Skin of body (tissue), 2 donors: ENCODE results near the gene ADCYAP1R1. TPM values are rescaled to one million over a fixed set of nuclear protein-coding genes. Genes with fewer than 3 reads are reported as not detected.

Experiments
- DNase-seq: peaks from one replicate; lab custom pipeline; 2025; lab: John Stamatoyannopoulos, UW
- total RNA-seq: library from RNA; depleted of rRNA; stranded (reverse); fragments of >200 nt; gene quantifications from one replicate; pipeline ENCODE4 v1.2.3, GENCODE V29; 2014

ADCYAP1R1 gene
- total RNA-seq, 1 donor from 2014 or later = 3.9 TPM

GRCh38 chr7:31084226-31084625, 32.1 kb downstream of the ADCYAP1R1 start:
- no peak for DNase-seq

GRCh38 chr7:31087351-31087750, 35.2 kb downstream of the ADCYAP1R1 start:
- no peak for DNase-seq

- no peak for DNase-seq
Measured at GRCh38 chr7:31091924-31092434, 39.9 kb downstream of the ADCYAP1R1 start.

- DNase-seq = no peak
Measured at GRCh38 chr7:31092606-31093005, 40.5 kb downstream of the ADCYAP1R1 start.

DNA sequence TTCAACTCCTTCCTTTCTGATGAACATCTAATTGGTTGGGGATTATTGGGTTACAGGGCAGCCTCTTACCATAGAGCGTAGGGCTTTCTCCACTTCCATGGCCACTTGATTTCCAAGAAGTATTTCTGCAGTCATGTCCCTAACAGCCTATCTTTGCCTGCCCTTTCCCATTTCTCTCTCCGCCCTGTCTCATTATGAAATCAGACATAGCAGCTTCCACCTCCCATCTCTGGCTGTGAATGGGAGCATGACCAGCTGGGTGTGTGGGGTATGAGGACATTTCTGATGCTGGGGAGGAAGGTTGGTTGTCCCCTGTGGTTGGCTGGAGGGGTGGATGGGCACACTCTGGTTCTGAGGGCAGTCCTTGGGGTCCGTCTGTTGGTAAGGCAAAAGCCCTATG, 41.2 kb downstream of the ADCYAP1R1 start:
- DNase-seq = no peak

- DNase-seq = no peak
Measured at GRCh38 chr7:31094271-31094670, 42.2 kb downstream of the ADCYAP1R1 start.

DNA sequence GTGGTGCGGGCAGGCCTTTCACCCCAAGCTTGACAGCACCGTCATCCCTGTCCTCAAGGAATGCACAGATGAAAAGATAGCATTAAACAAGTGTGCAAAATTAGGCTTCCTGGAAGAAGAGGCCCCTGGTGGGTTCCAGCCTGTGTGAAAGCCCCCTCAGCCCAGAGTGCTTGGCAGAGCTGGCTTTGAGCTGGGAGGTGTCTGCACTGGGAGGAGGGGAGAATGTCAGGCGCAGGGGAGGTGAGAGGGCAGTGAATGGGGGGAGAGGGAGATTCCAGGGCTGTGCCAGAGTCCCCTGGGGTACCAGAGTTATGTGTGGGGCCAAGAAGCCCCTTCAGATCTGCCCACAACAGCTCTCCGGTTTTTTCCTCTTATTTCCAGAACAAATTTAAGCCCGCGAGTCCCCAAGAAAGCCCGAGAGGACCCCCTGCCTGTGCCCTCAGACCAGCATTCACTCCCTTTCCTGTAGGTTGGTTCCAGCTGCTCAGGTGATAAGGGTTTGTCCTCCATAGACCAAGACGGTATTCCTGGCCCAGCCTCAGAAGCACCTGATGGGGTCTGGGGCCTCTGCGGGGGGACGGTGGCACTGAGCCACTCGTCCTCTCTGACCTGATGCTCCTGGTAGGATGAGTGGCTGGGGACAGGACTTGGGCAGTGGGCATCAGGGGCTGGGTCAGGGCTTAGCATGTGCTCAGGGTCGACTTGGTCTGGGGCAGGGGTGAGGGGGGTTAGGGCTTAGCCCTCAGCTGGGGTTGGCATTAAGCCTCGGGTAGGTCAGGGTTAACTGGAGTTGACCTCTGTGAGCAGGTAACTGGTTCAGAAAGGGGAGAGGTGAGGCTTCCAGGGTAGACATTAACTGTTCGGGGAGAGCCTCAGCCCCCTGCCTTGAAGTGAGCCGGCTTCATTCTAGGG, 43.4 kb downstream of the ADCYAP1R1 start:
- DNase-seq = no peak

DNA sequence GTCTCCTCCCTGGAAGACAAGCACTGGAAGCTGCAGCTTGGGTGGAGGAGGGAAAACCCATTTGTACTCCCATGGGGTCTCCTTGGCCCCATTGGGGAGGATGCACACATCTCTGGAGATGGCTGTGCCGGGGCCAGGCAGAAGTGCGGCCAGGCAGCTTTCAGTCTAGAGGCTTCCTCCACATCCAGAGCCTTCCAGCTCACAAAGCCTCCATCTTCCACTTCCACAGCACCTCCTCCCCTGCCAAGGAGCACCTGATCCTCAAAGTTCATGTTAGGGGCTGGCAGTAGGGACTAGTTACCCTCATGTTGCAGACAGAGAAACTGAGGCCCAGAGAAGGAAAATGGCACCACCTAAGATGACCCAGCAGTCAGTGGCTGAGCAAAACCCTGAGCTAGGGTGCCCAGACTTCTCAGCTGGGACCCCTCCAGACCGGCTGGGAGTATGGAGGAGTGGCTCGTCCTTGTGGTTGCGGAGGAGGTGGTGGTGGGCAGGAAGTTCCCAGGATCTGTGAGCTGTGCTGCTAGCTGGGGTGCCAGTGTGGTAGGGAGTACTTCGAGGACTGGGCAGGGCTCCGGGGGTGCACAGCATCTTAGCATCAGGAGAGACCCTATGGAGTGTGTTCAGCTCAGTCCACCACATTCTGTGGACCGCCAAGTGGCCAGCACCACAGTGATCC, 44.2 kb downstream of the ADCYAP1R1 start:
- DNase-seq = no peak

DNA sequence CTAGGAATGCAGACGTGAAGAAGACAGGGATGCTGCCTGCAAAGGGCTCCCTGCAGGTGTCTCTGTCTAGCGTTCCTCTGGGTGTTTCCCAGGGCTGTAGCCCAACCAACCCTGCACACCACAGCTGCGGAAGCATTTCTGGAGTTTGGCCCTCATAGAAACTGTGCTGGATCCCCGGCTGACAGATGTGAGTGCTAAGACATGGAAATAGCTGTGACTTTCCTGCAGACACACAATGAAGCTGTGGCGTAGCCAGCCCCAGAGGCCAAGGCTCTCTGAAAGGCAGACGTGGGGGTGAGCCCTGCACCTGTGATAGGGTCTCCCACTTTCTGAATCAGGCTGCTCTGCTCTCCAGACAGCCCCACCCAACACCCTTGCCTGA, 44.8 kb downstream of the ADCYAP1R1 start:
- DNase-seq = no peak

DNA sequence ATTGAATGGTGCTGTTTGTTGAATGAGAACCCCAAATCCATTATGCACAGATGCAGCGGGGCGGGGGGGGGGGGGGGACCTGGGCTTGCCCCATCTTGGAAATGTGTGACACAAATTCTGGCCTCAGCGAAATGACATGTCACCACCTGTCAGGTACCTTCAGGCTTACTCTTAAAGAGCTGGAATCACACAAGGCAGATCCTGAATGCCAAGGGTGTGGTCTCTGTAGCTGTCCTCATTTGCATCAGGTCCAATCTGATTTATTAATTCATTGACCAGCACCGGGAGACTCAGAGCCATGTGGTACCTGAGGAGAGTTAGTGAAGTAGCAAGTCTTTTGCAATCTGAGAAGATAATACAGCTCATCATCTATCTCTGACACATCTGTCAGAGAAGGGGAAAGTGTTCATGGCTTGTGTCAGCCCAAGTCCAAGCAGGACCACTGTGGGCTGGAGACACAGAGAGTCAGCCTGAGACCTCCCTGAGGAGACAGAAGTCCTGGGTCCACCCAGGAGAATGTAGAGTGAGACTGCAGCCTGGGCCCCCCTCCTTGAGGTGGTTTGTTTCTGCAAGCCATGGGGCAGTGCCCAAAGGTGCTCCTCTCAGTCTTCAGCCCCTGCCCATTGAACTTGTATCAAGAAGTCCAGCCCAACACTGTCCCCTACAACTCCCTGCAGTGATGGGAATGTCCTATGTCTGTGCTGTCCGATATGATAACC, 46.7 kb downstream of the ADCYAP1R1 start:
- no peak for DNase-seq

DNA sequence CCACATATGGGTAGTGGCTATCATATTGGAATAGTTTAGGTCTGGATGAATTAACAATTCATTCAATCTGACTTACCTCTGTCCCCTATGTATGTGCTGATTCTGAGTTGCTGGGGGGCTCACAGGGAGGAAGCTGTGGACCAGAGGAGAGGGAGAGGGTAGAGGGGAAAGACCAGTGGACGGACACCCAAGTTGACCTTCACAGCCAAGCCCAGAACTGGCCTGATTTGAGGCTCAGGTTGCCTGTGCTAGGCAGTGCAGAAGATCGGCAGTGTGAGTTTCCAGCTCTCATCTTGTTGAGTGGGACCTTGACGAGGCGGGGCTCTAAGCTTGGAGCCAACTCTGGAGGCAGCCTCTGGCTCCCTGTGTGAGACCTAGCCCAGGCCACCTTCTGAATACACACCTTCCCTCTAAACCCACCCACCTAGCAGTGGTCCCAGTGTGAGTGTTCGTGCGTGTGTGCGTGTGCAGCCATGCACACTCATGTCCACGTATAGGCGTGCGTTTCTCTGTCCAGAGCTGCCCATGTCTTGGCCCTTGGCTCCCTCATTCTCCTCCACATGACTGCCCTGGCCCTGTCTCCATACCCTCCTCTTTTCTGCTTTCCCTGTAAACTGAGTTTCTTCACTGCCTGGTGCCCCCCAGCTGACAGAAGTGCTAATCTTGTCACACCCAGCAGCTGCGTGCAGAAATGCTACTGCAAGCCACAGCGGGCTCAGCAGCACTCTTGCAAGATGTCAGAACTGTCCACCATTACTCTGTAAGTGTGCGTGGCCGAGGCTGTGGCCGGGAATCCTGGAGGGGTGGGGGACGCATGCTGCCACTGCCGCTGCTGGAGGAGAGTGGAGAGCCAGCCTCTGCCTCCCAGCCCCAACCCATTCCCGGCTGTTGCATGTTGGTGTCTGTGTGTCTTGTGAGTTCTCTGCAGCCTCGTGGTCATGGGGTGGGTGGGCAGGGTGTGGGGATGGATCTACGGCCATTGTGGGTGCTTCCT, 47.6 kb downstream of the ADCYAP1R1 start:
- no peak for DNase-seq

DNA sequence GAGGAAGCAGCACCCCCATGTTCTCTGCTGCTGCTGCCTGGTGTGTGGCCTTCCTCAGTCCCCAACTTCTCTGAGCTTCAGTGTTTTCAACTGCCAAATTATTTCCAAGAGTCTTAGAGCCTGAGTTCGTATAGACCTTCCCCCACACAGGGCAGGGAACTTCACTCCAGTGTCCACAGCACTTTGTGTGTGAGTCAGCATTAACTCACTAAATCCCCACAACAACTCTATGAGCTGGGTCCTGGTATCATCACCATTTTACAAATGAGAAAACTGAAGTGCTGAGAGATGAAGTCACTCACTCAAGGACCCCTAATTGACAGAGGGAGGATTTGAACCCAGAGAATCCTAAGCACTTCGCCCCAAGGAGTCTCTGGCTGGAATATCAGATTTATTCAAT, 48.3 kb downstream of the ADCYAP1R1 start:
- DNase-seq = no peak

GRCh38 chr7:31100871-31101270, 48.8 kb downstream of the ADCYAP1R1 start:
- DNase-seq = no peak

DNA sequence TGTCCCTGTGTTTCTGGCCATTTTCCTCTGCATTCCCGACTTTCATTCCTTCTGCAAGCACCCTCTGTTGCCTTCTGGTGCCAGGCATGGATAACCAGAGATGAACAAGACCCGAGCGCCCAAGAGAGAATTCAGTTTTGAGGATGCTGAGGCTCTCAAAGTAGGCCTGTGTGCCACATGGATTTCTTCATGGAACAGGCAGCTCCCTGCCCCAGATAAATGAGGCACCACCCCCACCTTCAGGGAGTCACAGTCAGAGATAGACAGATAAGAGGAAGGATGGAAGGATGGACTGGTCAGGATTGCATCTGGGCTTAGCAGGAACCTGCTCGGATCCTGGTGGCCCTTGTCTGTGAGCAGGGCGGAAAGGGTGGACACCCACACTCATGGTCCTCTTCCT, 49.4 kb downstream of the ADCYAP1R1 start:
- no peak for DNase-seq

DNA sequence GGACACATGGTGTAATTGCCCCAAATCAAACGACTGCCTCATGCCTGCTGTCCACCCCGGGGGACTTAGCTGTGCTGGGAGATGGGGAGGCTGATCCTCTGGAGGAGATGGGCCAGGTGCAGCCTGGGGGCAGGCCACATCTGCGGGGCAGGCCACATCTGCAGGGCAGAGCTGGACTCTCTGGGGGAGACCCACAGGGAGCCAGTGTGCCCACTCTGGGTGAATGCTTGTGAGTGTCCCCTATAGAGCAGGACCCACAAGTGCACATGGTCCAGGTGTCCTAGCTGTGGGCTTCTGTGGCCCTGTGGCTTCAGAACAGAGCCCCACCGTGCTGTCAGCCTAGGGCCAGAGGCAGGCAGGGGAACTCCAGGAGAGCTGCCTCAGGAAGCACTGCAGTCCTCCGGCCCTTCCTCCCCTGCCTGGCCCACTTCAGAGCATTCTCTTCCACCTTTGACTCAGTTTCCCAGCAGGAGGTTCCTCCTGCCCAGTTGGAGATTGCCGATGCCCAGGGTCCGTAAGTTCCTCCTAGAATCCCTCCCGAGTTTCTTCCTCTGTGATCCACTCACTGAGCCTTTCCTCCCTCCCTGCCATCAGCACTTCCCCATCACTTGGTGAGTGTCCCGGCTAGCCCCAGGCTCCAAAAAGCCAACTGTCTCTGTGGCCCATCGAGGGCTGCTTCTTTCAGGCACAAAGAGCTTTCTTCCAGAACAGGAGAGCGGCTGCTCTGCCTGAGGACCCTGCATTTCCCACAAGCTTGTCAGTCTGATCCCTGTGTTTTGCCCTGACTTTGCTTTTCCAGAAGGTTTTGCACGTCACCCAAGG, 50.3 kb downstream of the ADCYAP1R1 start:
- DNase-seq = no peak

DNA sequence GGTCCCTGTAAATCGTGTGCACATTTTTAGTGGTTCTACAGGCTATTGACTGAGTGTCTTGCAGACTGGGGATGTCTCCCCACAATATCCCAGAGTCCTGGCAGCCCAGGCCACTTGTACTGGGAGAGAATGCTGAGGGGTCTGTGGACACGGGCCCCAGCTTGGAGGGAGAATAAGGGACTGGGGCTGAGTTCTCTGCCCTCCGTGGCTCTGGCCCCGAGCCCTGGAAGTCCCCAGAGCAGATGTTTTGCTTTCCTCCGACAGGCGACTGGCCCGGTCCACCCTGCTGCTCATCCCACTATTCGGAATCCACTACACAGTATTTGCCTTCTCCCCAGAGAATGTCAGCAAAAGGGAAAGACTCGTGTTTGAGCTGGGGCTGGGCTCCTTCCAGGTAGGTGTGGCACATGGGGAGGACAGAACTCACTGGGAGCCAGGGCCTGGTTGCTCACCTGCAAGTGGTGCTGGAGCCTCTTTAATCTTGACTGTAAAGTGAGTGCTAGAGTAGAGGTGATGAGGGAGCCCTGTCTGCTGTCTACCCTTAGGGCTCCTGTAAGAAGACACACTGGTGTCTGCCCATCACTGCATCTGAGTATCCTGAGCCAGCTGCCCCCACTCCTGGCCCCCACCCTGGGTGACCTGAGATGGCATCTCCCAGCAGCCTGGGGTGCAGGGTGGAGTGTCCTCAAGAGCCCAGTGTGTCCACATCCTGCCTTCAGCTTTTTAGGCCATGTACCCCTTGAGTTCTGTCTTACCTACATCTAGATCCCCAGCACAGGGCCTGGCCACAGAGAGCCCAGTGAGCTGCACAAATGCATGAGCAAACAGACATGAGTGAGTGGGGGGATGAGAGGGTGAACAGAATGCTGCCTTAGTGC, 51.1 kb downstream of the ADCYAP1R1 start:
- no peak for DNase-seq

DNA sequence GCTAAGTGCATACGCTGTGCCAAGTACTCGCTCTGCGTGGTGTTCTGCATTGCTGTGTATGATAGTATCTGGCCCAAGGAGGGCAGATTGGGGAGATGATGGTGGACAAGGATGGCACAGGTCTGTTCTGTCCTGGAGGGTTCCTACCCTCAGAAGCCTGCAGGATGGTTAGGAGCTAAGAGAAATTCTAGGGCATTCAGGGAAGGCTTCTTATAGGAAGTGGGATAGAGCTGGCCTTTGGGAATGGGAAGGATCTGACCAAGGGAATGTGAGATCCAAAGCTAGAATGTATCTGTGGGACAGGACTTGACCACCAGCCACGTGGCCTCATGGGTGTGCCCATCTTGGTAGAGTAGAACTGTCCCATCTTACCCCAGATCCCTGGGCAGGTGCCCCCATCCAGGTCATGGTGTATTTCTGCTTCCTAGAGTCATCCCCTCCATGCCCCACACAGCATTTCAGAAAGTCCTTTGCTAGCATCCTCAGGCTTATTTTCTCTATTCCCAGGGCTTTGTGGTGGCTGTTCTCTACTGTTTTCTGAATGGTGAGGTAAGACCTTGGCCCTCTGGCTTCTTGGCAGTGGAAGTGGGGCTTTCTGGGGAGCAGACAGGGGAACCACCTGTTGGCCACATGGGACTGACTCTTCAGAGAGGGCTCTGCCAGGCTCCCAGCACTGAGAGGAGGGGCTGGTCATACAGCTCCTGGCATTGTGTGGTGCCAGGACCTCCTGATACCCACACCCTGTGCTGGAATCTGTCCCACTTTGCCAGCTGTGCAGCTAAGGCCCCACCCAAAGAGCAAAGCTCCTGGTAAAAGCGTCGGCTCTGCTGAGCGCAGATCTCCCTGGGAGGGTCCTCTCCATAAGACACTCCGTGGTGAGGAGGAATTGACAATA, 52.5 kb downstream of the ADCYAP1R1 start:
- DNase-seq = no peak
